LNCAP (cell line): Measurements from ENCODE around the gene AMPH.

ENCODE experiments used
- TF ChIP-seq, protein P1 (sequence below): fragments of 450-650 bp; IDR thresholded peaks from 2 replicates; pipeline ENCODE4 v1.5.1; 2017; ENCODE audit warnings: mild to moderate bottlenecking

Gene AMPH

DNA sequence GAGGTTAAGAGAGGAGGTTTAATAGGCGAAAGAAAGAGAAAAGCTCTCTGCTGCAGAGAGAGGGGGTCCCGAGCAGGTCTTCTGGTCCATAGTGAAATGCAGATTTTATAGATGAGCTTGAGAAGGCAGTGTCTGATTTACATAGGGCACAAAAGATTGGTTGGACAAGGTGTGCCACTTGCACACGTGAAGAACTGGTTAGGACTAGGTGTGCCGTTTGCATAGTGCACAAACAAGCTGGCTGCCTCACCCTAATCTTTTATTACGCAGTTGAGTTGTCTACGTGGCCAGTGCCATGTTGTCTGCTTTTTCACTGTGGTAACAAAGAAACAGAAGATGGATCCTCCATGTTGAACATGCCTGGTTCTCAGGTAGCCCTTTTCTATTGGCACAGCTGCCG lies 82.6 kb downstream of the AMPH start:
- TF ChIP-seq, protein P1, sequence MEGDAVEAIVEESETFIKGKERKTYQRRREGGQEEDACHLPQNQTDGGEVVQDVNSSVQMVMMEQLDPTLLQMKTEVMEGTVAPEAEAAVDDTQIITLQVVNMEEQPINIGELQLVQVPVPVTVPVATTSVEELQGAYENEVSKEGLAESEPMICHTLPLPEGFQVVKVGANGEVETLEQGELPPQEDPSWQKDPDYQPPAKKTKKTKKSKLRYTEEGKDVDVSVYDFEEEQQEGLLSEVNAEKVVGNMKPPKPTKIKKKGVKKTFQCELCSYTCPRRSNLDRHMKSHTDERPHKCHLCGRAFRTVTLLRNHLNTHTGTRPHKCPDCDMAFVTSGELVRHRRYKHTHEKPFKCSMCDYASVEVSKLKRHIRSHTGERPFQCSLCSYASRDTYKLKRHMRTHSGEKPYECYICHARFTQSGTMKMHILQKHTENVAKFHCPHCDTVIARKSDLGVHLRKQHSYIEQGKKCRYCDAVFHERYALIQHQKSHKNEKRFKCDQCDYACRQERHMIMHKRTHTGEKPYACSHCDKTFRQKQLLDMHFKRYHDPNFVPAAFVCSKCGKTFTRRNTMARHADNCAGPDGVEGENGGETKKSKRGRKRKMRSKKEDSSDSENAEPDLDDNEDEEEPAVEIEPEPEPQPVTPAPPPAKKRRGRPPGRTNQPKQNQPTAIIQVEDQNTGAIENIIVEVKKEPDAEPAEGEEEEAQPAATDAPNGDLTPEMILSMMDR, result no peak

DNA sequence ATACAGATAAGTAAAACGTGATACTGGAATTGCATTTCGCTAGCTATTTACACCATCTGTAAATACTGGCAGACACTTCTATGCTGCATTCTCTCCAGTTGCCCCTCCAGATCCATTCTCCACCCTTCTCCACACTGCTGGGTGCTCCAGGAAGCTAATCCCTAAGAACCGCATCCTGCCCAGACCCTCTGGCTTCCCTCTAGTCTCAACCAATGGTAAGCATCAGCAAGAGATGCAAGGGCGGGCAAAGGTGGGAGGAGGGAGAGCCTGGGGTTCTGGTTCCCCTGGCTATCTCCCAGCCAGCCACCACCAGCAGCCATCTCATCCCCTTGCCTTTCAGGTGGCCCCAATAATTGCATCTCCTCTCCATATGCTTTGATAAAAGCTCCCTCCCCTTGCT lies 84.4 kb downstream of the AMPH start:
- TF ChIP-seq, protein P1, result no peak

DNA sequence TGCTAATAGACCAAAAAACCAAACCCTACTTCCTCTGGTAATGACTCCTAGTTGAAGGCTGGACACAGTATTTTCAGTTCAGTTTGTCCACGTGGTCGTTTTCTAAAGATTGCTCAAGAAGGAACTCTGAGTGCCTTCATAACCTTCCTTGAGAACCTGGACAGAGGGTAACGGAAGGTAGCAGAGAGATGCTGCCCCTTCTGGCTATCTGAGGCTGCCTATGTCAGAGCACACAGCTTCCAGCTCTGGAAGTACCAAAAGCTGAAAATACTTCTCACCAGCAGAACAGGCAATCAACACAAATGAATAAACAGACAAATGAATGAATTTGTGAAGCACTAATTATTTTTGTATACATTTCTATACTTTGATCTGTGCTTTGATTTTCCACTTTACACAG lies 85.2 kb downstream of the AMPH start:
- TF ChIP-seq, protein P1, result no peak

GRCh38 chr7:38542156-38542555 lies 89.0 kb downstream of the AMPH start:
- TF ChIP-seq, protein P1, result no peak

DNA sequence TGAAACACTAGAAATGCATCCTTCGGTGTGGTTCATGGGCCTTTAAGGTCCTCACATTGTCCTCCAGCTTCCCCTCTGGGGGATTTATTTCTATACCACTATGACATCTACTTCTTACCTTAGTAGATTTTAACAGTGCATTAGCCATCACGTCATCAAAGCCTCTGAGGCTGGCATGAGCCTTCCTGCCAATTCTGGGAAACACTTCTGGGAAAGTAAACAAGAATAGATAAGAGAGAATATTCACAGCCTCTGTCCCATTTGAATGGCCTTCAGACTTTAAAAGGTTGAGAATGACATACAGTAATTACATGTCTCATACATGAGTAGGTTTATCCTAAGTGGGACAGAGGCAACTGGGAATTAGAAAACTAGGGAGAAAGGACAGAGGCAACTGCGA lies 89.7 kb downstream of the AMPH start:
- TF ChIP-seq, protein P1, result no peak

DNA sequence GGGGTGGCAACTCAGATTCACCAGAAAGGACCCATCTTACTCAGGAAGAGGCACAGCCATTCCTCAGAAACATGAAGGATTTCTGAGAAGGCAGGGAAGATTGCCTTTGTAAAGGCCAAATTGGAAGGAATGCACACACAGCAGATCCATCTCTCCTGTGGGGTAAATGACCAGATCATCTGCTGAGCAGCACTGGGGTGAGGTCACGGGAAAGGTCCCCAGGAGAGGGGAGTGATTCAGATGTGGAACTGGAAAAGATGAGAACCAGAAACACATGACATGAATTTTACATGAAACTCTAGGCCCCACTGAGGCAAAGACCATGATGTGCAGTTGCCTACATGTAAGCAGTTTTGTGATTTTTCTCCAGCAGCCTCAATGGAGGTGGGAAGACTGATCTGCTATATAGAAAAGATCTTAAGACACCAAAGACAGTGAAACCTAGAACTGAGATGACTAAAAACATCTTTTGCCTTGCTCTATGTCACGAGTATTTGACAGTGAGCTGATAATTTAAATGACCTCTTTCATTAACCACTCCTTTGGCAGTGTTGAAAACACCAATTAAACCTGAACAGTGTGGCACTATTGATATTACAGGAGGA lies 91.6 kb downstream of the AMPH start:
- TF ChIP-seq, protein P1, result no peak

DNA sequence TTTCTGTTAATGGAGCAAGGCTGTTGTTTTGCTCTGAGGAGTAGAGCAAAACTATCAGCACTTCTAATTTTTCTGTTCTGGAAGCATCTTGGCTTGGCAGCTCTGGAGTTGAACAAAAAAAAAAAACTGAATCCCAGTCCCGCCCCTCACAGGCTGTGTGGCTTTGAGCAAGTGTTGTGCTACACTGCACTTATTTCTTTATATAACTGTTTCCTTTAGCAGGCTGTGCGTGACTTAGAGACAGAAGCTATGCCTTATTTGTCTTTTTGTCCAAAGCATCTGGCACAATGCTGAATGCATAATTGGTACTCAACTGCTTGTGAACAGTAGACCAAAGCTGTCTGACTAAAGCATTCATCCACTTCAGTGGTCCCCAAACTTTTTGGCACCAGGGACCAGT lies 96.1 kb downstream of the AMPH start:
- TF ChIP-seq, protein P1, result no peak

DNA sequence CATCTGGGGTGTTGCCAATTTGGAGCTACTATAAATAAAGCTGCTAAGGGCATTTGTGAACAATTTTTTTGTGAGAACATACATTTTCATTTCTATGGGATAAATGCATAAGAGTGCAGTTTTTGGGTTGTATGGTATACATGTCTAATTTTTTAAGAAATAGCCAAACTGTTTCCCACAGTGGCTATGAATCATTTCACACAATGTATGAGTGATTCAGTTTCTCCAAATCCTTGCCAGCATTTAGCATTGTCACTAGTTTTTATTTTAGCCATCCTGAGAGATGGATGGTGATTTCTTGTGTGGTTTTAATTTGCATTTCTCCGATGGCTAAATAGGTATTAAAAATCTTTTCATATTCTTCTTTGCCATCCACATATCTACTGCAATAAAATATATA lies 105.3 kb downstream of the AMPH start:
- TF ChIP-seq, protein P1, result no peak
